HEK293T (cell line): ENCODE data around the gene THSD1.
A peak's percentile ranks its signal among the peaks of the same experiment; 100 is the strongest.

ENCODE experiments used
- CTCF ChIA-PET: fragments of 350-600 bp; formaldehyde crosslinking; extraction: SDS; loops from one replicate; lab custom pipeline; 2021; ENCODE audit warnings: antibody characterized with exemption, inconsistent platforms; lab: Yijun Ruan, JAX
- POLR2A ChIA-PET: fragments of 350-600 bp; formaldehyde crosslinking; extraction: SDS; loops from one replicate; lab custom pipeline; 2020; ENCODE audit warnings: antibody characterized with exemption, inconsistent platforms; lab: Yijun Ruan, JAX
- DNase-seq: peaks from one replicate; pipeline ENCODE4 v3.0.0; 2012; ENCODE audit warnings: mixed read lengths; ENCODE audit errors: extremely low spot score
- ARNT ChIP-seq: fragments of 450-650 bp; IDR thresholded peaks from 2 replicates; pipeline ENCODE4 v1.6.1; 2017; ENCODE audit warnings: mild to moderate bottlenecking
- BHLHE40 ChIP-seq: fragments of 450-650 bp; IDR thresholded peaks from 2 replicates; pipeline ENCODE4 v1.6.1; 2016; ENCODE audit warnings: mild to moderate bottlenecking, moderate library complexity, borderline replicate concordance
- CTBP1 ChIP-seq: fragments of 450-650 bp; IDR thresholded peaks from 2 replicates; pipeline ENCODE4 v1.6.1; 2016; ENCODE audit warnings: borderline replicate concordance
- ELF4 ChIP-seq: fragments of 450-650 bp; IDR thresholded peaks from 2 replicates; pipeline ENCODE4 v1.6.1; 2017; ENCODE audit warnings: antibody characterized with exemption
- FOXA1 ChIP-seq: fragments of 450-650 bp; IDR thresholded peaks from 2 replicates; pipeline ENCODE4 v1.6.1; 2016; ENCODE audit warnings: mild to moderate bottlenecking
- FOXK2 ChIP-seq: fragments of 450-650 bp; IDR thresholded peaks from 2 replicates; pipeline ENCODE4 v1.6.1; 2016; ENCODE audit warnings: mild to moderate bottlenecking
- FOXM1 ChIP-seq: fragments of 450-650 bp; IDR thresholded peaks from 2 replicates; pipeline ENCODE4 v1.6.1; 2017; ENCODE audit warnings: mild to moderate bottlenecking, borderline replicate concordance
- HDGF ChIP-seq: fragments of 450-650 bp; IDR thresholded peaks from 2 replicates; pipeline ENCODE4 v1.6.1; 2017; ENCODE audit warnings: antibody characterized with exemption, borderline replicate concordance
- L3MBTL2 ChIP-seq: fragments of 450-650 bp; conservative IDR thresholded peaks from 2 replicates; pipeline ENCODE4 v1.6.1; 2016; ENCODE audit warnings: mild to moderate bottlenecking
- LEF1 ChIP-seq: fragments of 450-650 bp; IDR thresholded peaks from 2 replicates; pipeline ENCODE4 v1.6.1; 2017; ENCODE audit warnings: mild to moderate bottlenecking, borderline replicate concordance
- NFRKB ChIP-seq: fragments of 450-650 bp; IDR thresholded peaks from 2 replicates; pipeline ENCODE4 v1.6.1; 2016; ENCODE audit warnings: mild to moderate bottlenecking, moderate library complexity
- SP1 ChIP-seq: fragments of 450-650 bp; IDR thresholded peaks from 2 replicates; pipeline ENCODE4 v1.6.1; 2017
- SUZ12 ChIP-seq: fragments of 450-650 bp; IDR thresholded peaks from 2 replicates; pipeline ENCODE4 v1.6.1; 2016; ENCODE audit warnings: mild to moderate bottlenecking
- TARDBP ChIP-seq: fragments of 450-650 bp; IDR thresholded peaks from 2 replicates; pipeline ENCODE4 v1.6.1; 2016
- ZNF384 ChIP-seq: fragments of 450-650 bp; IDR thresholded peaks from 2 replicates; pipeline ENCODE4 v1.6.1; 2016
- TF ChIP-seq, protein P1 (sequence below): fragments of 450-650 bp; IDR thresholded peaks from 2 replicates; pipeline ENCODE4 v1.6.1; 2016

THSD1 gene

GRCh38 chr13:52405767-52406494 is at the start of gene THSD1:
Gene THSD1 (minus strand): TSS chr13:52406172. CDS start chr13:52402600, 3,572 bp downstream.
- POLR2A ChIA-PET, result no interaction called here
- CTCF ChIA-PET, result interaction anchor here (1.0 to 1.9 kb wide), 2 partner anchors 44 to 62 kb away, joined by 4 to 11 read pairs; partner anchors contain the start of gene VPS36
- peak; percentile 46 for DNase-seq

GRCh38 chr13:52455677-52456041 is 49.7 kb upstream of the THSD1 start:
- DNase-seq, result peak; percentile 81
- ChIA-PET CTCF (interaction anchor here (0.6 kb wide), 1 partner anchor 15 kb away, joined by 3 read pairs; no protein-coding TSS in a partner anchor), POLR2A (interaction anchor here (1.2 kb wide), 1 partner anchor 8 kb away, joined by 3 read pairs; no protein-coding TSS in a partner anchor)
- TF ChIP-seq ARNT (no peak), L3MBTL2 (no peak), SP1 (no peak), FOXA1 (no peak), FOXK2 (no peak), TARDBP (no peak), BHLHE40 (no peak), ELF4 (no peak), NFRKB (no peak), FOXM1 (no peak), CTBP1 (no peak), SUZ12 (no peak), HDGF (no peak), LEF1 (no peak), ZNF384 (no peak)
- TF ChIP-seq, protein P1, sequence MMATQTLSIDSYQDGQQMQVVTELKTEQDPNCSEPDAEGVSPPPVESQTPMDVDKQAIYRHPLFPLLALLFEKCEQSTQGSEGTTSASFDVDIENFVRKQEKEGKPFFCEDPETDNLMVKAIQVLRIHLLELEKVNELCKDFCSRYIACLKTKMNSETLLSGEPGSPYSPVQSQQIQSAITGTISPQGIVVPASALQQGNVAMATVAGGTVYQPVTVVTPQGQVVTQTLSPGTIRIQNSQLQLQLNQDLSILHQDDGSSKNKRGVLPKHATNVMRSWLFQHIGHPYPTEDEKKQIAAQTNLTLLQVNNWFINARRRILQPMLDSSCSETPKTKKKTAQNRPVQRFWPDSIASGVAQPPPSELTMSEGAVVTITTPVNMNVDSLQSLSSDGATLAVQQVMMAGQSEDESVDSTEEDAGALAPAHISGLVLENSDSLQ, result no peak

More at GRCh38 chr13:52405767-52406494, at the start of gene THSD1:
- peak; percentile 29; the same call in 1 of the 2 replicates for TF ChIP-seq L3MBTL2
- no peak for TF ChIP-seq TARDBP

DNA sequence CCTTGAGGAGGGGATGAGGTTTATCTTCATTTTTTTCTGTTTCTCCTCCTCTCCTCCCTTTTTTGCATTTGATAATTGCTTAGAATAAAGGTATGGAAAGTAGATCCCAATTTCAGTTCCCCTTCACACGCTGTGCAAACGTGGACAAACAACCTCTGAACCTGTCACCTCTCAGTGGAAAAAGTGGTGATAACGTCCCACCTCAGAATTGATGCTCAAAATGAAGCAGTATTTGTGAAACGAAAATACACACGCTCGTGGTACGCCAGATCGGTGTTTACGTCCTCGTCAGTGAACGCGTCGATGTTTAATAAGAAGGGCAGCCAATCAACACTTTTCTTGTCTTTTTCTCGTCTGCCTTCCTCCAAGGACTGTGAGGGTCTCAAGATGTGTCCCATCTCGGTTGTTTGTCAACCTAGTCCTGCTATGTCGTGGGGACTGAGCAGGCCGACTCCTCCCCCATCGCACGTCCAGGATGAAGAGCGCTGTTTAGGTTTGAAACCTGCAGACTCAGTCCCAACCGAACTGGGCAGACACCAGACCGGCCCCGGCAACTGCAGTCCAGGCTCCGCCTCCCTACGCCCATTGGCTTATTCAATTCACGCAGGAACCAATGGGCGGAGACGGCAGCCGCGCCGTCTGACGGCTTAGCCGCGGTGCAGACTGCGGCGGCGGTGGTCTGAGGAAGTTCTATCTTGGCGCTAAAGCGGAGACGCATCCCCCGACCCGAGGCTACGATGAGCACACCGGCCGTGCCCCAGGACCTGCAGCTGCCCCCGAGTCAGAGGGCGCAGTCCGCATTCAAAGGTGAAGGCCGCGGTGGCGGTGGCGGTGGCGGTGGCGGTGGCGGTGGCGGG is 49.1 kb upstream of the THSD1 start, which contains the start of gene CKAP2:
CKAP2 (plus strand) TSS at position 659 of the 857 bp plus-strand sequence; CDS start at position 738, 79 bp downstream.
- POLR2A ChIA-PET, result interaction anchor here (1.2 kb wide), 1 partner anchor 7 kb away, joined by 3 read pairs; no protein-coding TSS in a partner anchor
- CTCF ChIA-PET, result interaction anchor here (0.6 kb wide), 1 partner anchor 15 kb away, joined by 3 read pairs; no protein-coding TSS in a partner anchor
- peak; percentile 90 for DNase-seq
- no peak for TF ChIP-seq CTBP1
- no peak for TF ChIP-seq ARNT
- peak; percentile 82 for TF ChIP-seq FOXK2
- TF ChIP-seq ZNF384, result no peak
- peak; percentile 63; the same call in 1 of the 2 replicates for TF ChIP-seq L3MBTL2
- TF ChIP-seq, protein P1, result no peak
- no peak for TF ChIP-seq HDGF
- no peak for TF ChIP-seq SP1
- peak; percentile 23; the same call in 1 of the 2 replicates for TF ChIP-seq ELF4
- TF ChIP-seq LEF1, result no peak
- peak; percentile 96 for TF ChIP-seq FOXM1

DNA sequence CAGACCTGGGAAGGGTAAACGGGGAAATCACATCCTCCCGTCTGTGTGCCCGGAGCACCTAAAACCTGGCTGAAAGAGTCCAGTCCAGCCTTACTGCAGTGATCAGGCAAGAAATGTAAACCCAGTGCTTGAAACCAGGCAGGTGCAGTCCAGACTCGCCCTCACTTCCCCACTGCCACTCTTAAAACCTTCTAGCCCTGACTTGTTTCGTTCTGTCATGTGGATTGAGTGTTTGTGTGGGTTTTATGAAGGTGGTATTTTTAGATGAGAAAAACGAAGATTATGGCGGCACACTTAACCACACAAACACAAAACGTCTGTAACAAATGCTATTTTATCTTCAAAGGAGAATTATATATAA is 48.5 kb upstream of the THSD1 start:
- ChIA-PET CTCF (no interaction called here), POLR2A (no interaction called here)
- TF ChIP-seq ARNT (no peak), SUZ12 (no peak), FOXA1 (no peak), ZNF384 (no peak), LEF1 (no peak), TARDBP (no peak), SP1 (no peak), NFRKB (no peak)
- DNase-seq, result no peak

GRCh38 chr13:52452470-52452869 is 46.5 kb upstream of the THSD1 start:
- no peak for DNase-seq
- ChIA-PET POLR2A (interaction anchor here (0.6 kb wide), 2 partner anchors 200 to 603 kb away, joined by 3 to 4 read pairs; partner anchors contain the start of gene SUGT1), CTCF (no interaction called here)

GRCh38 chr13:52451135-52451804 is 45.3 kb upstream of the THSD1 start:
- no peak for TF ChIP-seq ELF4
- TF ChIP-seq ZNF384, result no peak
- no peak for TF ChIP-seq FOXK2
- no peak for TF ChIP-seq SUZ12
- no peak for TF ChIP-seq L3MBTL2
- no peak for TF ChIP-seq FOXM1
- TF ChIP-seq, protein P1, result no peak
- no peak for TF ChIP-seq FOXA1
- TF ChIP-seq BHLHE40, result no peak
- no peak for TF ChIP-seq NFRKB
- TF ChIP-seq TARDBP, result no peak
- no peak for TF ChIP-seq ARNT
- TF ChIP-seq HDGF, result no peak
- no peak for TF ChIP-seq SP1
- no peak for TF ChIP-seq LEF1
- no peak for TF ChIP-seq CTBP1
- ChIA-PET POLR2A (interaction anchor here (0.6 to 1.5 kb wide), 4 partner anchors 12 to 202 kb away, joined by 3 read pairs; partner anchors contain the start of gene SUGT1), CTCF (interaction anchor here (0.6 to 1.8 kb wide), 14 partner anchors 9 to 323 kb away, joined by 3 to 11 read pairs (median 4); partner anchors contain the start of genes NEK3 and THSD1)
- no peak for DNase-seq

More at GRCh38 chr13:52452470-52452869, 46.5 kb upstream of the THSD1 start:
- no peak for TF ChIP-seq CTBP1
